ENCODE measurements around the gene PLSCR2.

The PLSCR2 gene

DNA sequence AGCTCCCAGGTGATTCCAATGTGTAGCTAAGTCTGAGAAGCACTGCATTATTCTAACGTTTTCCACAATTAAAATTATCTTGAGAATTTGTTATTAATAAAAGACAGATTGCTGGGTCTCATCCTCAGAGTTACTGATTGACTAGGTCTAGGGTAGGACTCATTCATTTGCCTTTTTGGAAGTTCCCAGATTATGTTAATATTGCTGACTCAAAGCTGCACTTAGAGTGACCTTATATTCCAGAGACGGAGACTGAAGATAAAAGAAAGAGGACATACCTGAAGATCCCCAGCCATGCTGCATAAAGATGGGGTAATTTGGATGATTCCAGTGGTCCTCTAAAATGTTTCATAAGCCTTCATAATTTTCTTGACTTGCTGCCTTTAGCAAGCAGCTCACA is 81.8 kb downstream of the PLSCR2 start:
- Histone ChIP-seq H3K4me2 (ENCODE audit: low read depth, low read length, poor library complexity, severe bottlenecking) (no peak overlapping the region), H3K9me2 (replicated peaks; ENCODE audit: low read depth, low read length) (no peaks in the 10 kb centered on the region), H3K79me2 (ENCODE audit: insufficient read depth, low read length) (no peaks in the 10 kb centered on the region), H3K36me3 (ENCODE audit: insufficient read depth, low read length) (no peaks in the 10 kb centered on the region), H3K4me1 (ENCODE audit: insufficient read depth, low read length, poor library complexity, severe bottlenecking) (no peaks in the 10 kb centered on the region), H3K9ac (ENCODE audit: low read depth, low read length, poor library complexity, severe bottlenecking) (no peak overlapping the region), H2AFZ (ENCODE audit: low read length) (no peak overlapping the region), H3K9me3 (ENCODE audit: insufficient read depth, low read depth, low read length) (no peaks in the 10 kb centered on the region), H4K20me1 (ENCODE audit: insufficient read depth, low read length, poor library complexity, severe bottlenecking) (no peaks in the 10 kb centered on the region), H3K4me3 (ENCODE audit: low read length, poor library complexity, severe bottlenecking) (no peak overlapping the region), H3K27me3 (ENCODE audit: insufficient read depth, low read length, poor library complexity, severe bottlenecking) (no peaks in the 10 kb centered on the region), H3F3A (ENCODE audit: low read depth) (no peaks in the 10 kb centered on the region)
- TF ChIP-seq, protein P1, sequence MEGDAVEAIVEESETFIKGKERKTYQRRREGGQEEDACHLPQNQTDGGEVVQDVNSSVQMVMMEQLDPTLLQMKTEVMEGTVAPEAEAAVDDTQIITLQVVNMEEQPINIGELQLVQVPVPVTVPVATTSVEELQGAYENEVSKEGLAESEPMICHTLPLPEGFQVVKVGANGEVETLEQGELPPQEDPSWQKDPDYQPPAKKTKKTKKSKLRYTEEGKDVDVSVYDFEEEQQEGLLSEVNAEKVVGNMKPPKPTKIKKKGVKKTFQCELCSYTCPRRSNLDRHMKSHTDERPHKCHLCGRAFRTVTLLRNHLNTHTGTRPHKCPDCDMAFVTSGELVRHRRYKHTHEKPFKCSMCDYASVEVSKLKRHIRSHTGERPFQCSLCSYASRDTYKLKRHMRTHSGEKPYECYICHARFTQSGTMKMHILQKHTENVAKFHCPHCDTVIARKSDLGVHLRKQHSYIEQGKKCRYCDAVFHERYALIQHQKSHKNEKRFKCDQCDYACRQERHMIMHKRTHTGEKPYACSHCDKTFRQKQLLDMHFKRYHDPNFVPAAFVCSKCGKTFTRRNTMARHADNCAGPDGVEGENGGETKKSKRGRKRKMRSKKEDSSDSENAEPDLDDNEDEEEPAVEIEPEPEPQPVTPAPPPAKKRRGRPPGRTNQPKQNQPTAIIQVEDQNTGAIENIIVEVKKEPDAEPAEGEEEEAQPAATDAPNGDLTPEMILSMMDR (conservative IDR thresholded peaks at IDR 0.05; ENCODE audit: low read length): no peak
- no peak for TF ChIP-seq EZH2phosphoT487 (IDR thresholded peaks at IDR 0.05; ENCODE audit: borderline replicate concordance)

DNA sequence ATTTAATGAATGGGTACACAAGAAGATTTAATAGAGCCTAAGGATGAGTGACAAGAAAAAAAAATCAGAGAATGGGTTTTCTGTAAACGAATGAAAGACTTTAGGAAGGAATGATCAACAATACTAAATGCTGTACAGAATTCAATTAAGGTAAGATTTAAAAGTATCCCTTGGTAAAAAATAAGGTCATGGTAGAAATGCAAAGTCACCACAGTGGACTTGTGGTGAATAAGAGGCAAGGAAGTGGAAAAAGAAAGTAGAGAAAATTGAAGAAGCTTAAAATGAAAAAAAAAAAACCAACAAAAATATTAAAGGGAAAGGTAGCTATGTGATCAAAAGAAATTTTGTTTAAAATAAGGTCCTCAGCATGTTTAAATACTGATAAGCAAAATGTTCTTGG is 82.4 kb downstream of the PLSCR2 start:
- Histone ChIP-seq H3K79me2 (ENCODE audit: insufficient read depth, low read length) (no peaks in the 10 kb centered on the region), H3K9me3 (ENCODE audit: insufficient read depth, low read depth, low read length) (no peaks in the 10 kb centered on the region), H3F3A (ENCODE audit: low read depth) (no peaks in the 10 kb centered on the region), H3K9me2 (replicated peaks; ENCODE audit: low read depth, low read length) (no peaks in the 10 kb centered on the region), H3K4me3 (ENCODE audit: low read length, poor library complexity, severe bottlenecking) (no peak overlapping the region), H2AFZ (ENCODE audit: low read length) (no peak overlapping the region), H4K20me1 (ENCODE audit: insufficient read depth, low read length, poor library complexity, severe bottlenecking) (no peaks in the 10 kb centered on the region), H3K4me1 (ENCODE audit: insufficient read depth, low read length, poor library complexity, severe bottlenecking) (no peaks in the 10 kb centered on the region), H3K9ac (ENCODE audit: low read depth, low read length, poor library complexity, severe bottlenecking) (no peak overlapping the region), H3K36me3 (ENCODE audit: insufficient read depth, low read length) (no peaks in the 10 kb centered on the region), H3K27me3 (ENCODE audit: insufficient read depth, low read length, poor library complexity, severe bottlenecking) (no peaks in the 10 kb centered on the region), H3K4me2 (ENCODE audit: low read depth, low read length, poor library complexity, severe bottlenecking) (no peak overlapping the region)
- TF ChIP-seq EZH2phosphoT487 (IDR thresholded peaks at IDR 0.05; ENCODE audit: borderline replicate concordance): no peak
- TF ChIP-seq, protein P1 (conservative IDR thresholded peaks at IDR 0.05; ENCODE audit: low read length): no peak

DNA sequence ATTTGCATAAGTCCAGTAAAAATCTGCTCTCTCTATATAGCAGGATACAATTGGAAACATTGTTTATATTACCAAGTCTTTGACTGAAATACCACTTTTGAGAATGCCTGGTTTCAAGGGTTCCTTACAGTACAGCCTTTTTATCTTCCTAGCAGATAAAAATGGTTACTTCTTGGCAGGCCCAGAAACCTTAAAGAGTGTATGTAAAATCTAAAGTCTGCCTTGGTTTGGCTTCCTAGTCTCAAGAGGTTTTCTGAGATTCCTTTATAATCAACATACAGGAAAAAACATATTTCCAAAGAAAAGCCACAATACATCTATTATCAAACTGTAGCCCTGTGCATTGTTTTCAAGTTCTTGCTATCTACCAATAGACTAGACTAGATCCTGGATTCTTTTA is 84.6 kb downstream of the PLSCR2 start:
- no peaks in the 10 kb centered on the region for H3F3A ChIP-seq (ENCODE audit: low read depth)
- no peaks in the 10 kb centered on the region for H4K20me1 ChIP-seq (ENCODE audit: insufficient read depth, low read length, poor library complexity, severe bottlenecking)
- no peak overlapping the region for H3K9ac ChIP-seq (ENCODE audit: low read depth, low read length, poor library complexity, severe bottlenecking)
- no peaks in the 10 kb centered on the region for H3K36me3 ChIP-seq (ENCODE audit: insufficient read depth, low read length)
- no peak overlapping the region for H3K4me3 ChIP-seq (ENCODE audit: low read length, poor library complexity, severe bottlenecking)
- no peaks in the 10 kb centered on the region for H3K9me2 ChIP-seq (replicated peaks; ENCODE audit: low read depth, low read length)
- H3K4me1 ChIP-seq (ENCODE audit: insufficient read depth, low read length, poor library complexity, severe bottlenecking): no peaks in the 10 kb centered on the region
- H3K79me2 ChIP-seq (ENCODE audit: insufficient read depth, low read length): no peaks in the 10 kb centered on the region
- no peaks in the 10 kb centered on the region for H3K27me3 ChIP-seq (ENCODE audit: insufficient read depth, low read length, poor library complexity, severe bottlenecking)
- H3K4me2 ChIP-seq (ENCODE audit: low read depth, low read length, poor library complexity, severe bottlenecking): no peak overlapping the region
- H3K9me3 ChIP-seq (ENCODE audit: insufficient read depth, low read depth, low read length): no peaks in the 10 kb centered on the region
- TF ChIP-seq, protein P1 (conservative IDR thresholded peaks at IDR 0.05; ENCODE audit: low read length): no peak
- TF ChIP-seq EZH2phosphoT487 (IDR thresholded peaks at IDR 0.05; ENCODE audit: borderline replicate concordance): no peak
- H2AFZ ChIP-seq (ENCODE audit: low read length): no peak overlapping the region
